ENCODE measurements around the gene GARIN5B. TPM values are rescaled to one million over a fixed set of nuclear protein-coding genes. Genes with fewer than 3 reads are reported as not detected.

Gene GARIN5B
- total and polyA plus RNA-seq, 2 of the 4 experiments (the other 2 are of a cell fraction) = not detected

- Histone ChIP-seq H4K20me1 (ENCODE audit: insufficient read depth, low read length) (peaks cover 16% of the 10 kb centered on the region), H4K8ac (ENCODE audit: low read depth in 2 of 2, low read length in 2 of 2) (no peak overlapping the region), H3K56ac (ENCODE audit: extremely low read depth, insufficient read depth, low read length) (no peak overlapping the region), H2AK5ac (ENCODE audit: low read depth, low read length) (0 out of 2 replicates have a peak overlapping the region, but pooled peaks have one; percentile 8), H3K4ac (ENCODE audit: low read depth, low read length) (no peak overlapping the region), H2AK9ac (replicated peaks; ENCODE audit: low read depth, low read length, poor library complexity) (no peak overlapping the region), H2AFZ (replicated peaks; ENCODE audit: low read length, poor library complexity) (no peak overlapping the region), H3K79me1 (ENCODE audit: low read depth in 1 of 2, low read length in 2 of 2) (no peaks in the 10 kb centered on the region), H2BK15ac (ENCODE audit: low read depth, low read length) (no peak overlapping the region), H3K9me1 (ENCODE audit: insufficient read depth, low read length) (peaks cover 3% of the 10 kb centered on the region; the same call in 1 of the 2 replicates), H3K4me3 (ENCODE audit: insufficient read depth, low read depth, low read length) (no peak overlapping the region), H3K27me3 (ENCODE audit: control insufficient read depth, insufficient read depth, low read length) (peaks cover 21% of the 10 kb centered on the region), H2BK5ac (ENCODE audit: low read depth, low read length, poor library complexity, severe bottlenecking) (no peak overlapping the region), H3K4me1 (ENCODE audit: control insufficient read depth, insufficient read depth, low read length) (peaks cover under 1% of the 10 kb centered on the region; the same call in 1 of the 2 replicates), H4K5ac (ENCODE audit: low read depth, low read length) (no peak overlapping the region), H3K14ac (replicated peaks; ENCODE audit: low read depth, low read length) (no peak overlapping the region), H3K27ac (ENCODE audit: insufficient read depth, low read length) (no peak overlapping the region), H3K18ac (ENCODE audit: low read depth, low read length) (no peak overlapping the region), H2BK20ac (ENCODE audit: low read depth, low read length) (no peak overlapping the region), H3K4me2 (ENCODE audit: low read depth, low read length) (no peak overlapping the region), H3K9me3 (ENCODE audit: control insufficient read depth, insufficient read depth, low read length) (no peaks in the 10 kb centered on the region), H2BK120ac (ENCODE audit: low read depth, low read length) (no peak overlapping the region), H3K23ac (ENCODE audit: low read depth, low read length) (no peak overlapping the region), H3K9ac (ENCODE audit: low read depth, low read length) (no peak overlapping the region), H3K36me3 (ENCODE audit: control insufficient read depth, insufficient read depth, low read length) (no peaks in the 10 kb centered on the region), H4K91ac (ENCODE audit: insufficient read depth, low read depth, low read length) (no peak overlapping the region)
- in situ Hi-C loops (cut with MboI; ENCODE audit: low sequenced_read_pairs) = no loop called here
- no TSS peak for BruUV-seq (replicated peaks)
- ATAC-seq (ENCODE audit: low read depth) (no peak), DNase-seq (no peak)
- POLR2A ChIA-PET (ENCODE audit: unreplicated experiment) = no interaction called here
- intact Hi-C loops (cut with micrococcal nuclease) = no loop called here
- WGBS, 2 experiments (ENCODE audit: extremely low coverage in 2 of 2, insufficient read length in 1 of 2) = 74% methylated on average over 17 of the region's 32 CpGs; no CpG with 5 or more reads in 1 of the 2 experiments
- CTCF ChIA-PET = interaction anchor here (0.7 kb wide), 1 partner anchor 32 kb away, joined by 3 read pairs; no protein-coding TSS in a partner anchor
- no peak for TF ChIP-seq CEBPB (IDR thresholded peaks at IDR 0.05; ENCODE audit: low read depth, low read length)
- no peak for TF ChIP-seq RFX5 (IDR thresholded peaks at IDR 0.05; ENCODE audit: low read depth, low read length)
- no peak for TF ChIP-seq CHD1 (IDR thresholded peaks at IDR 0.05; ENCODE audit: low read depth, low read length)
- TF ChIP-seq MAZ (IDR thresholded peaks at IDR 0.05; ENCODE audit: borderline replicate concordance, low read depth, low read length) = no peak
- TF ChIP-seq RAD21 (IDR thresholded peaks at IDR 0.05; ENCODE audit: low read length) = no peak
- TF ChIP-seq MXI1 (IDR thresholded peaks at IDR 0.05; ENCODE audit: borderline replicate concordance, low read depth, low read length) = no peak
- no peak for TF ChIP-seq CTCF (conservative IDR thresholded peaks at IDR 0.05; ENCODE audit: low read depth, low read length)
- no peak for TF ChIP-seq ELK1 (IDR thresholded peaks at IDR 0.05; ENCODE audit: borderline replicate concordance, low read depth, low read length)
- TF ChIP-seq NFE2L2 (IDR thresholded peaks at IDR 0.05; ENCODE audit: low read depth, low read length) = no peak
- TF ChIP-seq POLR2A (IDR thresholded peaks at IDR 0.05; ENCODE audit: low read depth, low read length) = no peak
- no peak for TF ChIP-seq USF2 (IDR thresholded peaks at IDR 0.05; ENCODE audit: low read depth, low read length)
- TF ChIP-seq SMC3 (IDR thresholded peaks at IDR 0.05; ENCODE audit: low read depth, low read length) = no peak
- dilution Hi-C loops (cut with HindIII; ENCODE audit: low sequenced_read_pairs, unreplicated experiment) = no loop called here
These were observed 3.8 kb downstream of the GARIN5B start for GRCh38 chr19:55358943-55359908.
